ENCODE data around the gene ISYNA1. TPM values are rescaled to one million over a fixed set of nuclear protein-coding genes. Genes with fewer than 3 reads are reported as not detected.
A peak's percentile ranks its signal among the peaks of the same experiment; 100 is the strongest.

ISYNA1 gene
- total RNA-seq, 1 experiment from 2014 or later: 6.8 TPM

GRCh38 chr19:18444513-18444912, 6.6 kb upstream of the ISYNA1 start:
- Mint-ChIP-seq H3K4me1 (ENCODE audit: insufficient read depth, unreplicated experiment) (peaks cover 23% of the 10 kb centered on the region), H3K27me3 (ENCODE audit: insufficient read depth, unreplicated experiment) (no peaks in the 10 kb centered on the region), H3K27ac (ENCODE audit: low read depth, unreplicated experiment) (no peak overlapping the region), H3K9me3 (ENCODE audit: unreplicated experiment) (peaks cover 8% of the 10 kb centered on the region), H3K36me3 (ENCODE audit: insufficient read depth, unreplicated experiment) (peaks cover 53% of the 10 kb centered on the region), H3K4me3 (ENCODE audit: unreplicated experiment) (no peak overlapping the region)
- TF ChIP-seq, protein P1, sequence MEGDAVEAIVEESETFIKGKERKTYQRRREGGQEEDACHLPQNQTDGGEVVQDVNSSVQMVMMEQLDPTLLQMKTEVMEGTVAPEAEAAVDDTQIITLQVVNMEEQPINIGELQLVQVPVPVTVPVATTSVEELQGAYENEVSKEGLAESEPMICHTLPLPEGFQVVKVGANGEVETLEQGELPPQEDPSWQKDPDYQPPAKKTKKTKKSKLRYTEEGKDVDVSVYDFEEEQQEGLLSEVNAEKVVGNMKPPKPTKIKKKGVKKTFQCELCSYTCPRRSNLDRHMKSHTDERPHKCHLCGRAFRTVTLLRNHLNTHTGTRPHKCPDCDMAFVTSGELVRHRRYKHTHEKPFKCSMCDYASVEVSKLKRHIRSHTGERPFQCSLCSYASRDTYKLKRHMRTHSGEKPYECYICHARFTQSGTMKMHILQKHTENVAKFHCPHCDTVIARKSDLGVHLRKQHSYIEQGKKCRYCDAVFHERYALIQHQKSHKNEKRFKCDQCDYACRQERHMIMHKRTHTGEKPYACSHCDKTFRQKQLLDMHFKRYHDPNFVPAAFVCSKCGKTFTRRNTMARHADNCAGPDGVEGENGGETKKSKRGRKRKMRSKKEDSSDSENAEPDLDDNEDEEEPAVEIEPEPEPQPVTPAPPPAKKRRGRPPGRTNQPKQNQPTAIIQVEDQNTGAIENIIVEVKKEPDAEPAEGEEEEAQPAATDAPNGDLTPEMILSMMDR (IDR thresholded peaks at IDR 0.05; ENCODE audit: unreplicated experiment): no peak
- no TSS peak for BruUV-seq (replicated peaks)
- intact Hi-C loops (cut with micrococcal nuclease): no loop called here
- ChIA-PET CTCF (interaction anchor here (1.2 kb wide), 1 partner anchor 15 kb away, joined by 3 read pairs; no protein-coding TSS in a partner anchor), POLR2A (interaction anchor here (0.7 kb wide), 1 partner anchor 140 kb away, joined by 3 read pairs; no protein-coding TSS in a partner anchor)
- DNase-seq (ENCODE audit: unreplicated experiment): no peak

DNA sequence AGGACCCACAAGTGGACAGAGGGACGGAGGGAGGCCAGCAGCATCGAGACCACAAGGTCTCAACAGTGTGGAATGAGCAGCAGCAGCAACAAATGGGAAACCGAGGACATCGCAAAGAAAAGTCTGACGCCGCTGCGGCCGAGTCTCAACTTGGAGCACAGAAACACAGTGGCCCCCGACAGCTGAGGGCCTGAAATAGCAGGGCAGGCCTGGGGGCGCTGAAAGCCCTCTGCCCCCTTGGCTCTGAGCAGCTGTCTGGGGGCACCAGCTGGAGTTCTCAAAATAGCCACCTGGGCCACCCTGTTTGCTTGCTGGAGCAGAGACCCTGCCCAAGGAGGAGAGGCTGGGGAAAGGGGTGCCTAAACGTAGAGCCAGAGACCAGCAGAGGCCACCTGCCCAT, 5.9 kb upstream of the ISYNA1 start:
- no peaks in the 10 kb centered on the region for H3K27me3 Mint-ChIP-seq (ENCODE audit: insufficient read depth, unreplicated experiment)
- H3K27ac Mint-ChIP-seq (ENCODE audit: low read depth, unreplicated experiment): no peak overlapping the region
- peaks cover 8% of the 10 kb centered on the region for H3K9me3 Mint-ChIP-seq (ENCODE audit: unreplicated experiment)
- CTCF ChIA-PET: interaction anchor here (1.2 to 1.3 kb wide), 2 partner anchors 15 to 16 kb away, joined by 3 read pairs; no protein-coding TSS in a partner anchor
- no peak overlapping the region for H3K4me3 Mint-ChIP-seq (ENCODE audit: unreplicated experiment)
- peaks cover 30% of the 10 kb centered on the region for H3K4me1 Mint-ChIP-seq (ENCODE audit: insufficient read depth, unreplicated experiment)
- intact Hi-C loops (cut with micrococcal nuclease): no loop called here
- BruUV-seq (replicated peaks): no TSS peak
- POLR2A ChIA-PET: interaction anchor here (0.5 to 0.7 kb wide), 2 partner anchors 141 to 957 kb away, joined by 3 to 4 read pairs; no protein-coding TSS in a partner anchor
- TF ChIP-seq, protein P1 (IDR thresholded peaks at IDR 0.05; ENCODE audit: unreplicated experiment): no peak
- DNase-seq (ENCODE audit: unreplicated experiment): no peak
- H3K36me3 Mint-ChIP-seq (ENCODE audit: insufficient read depth, unreplicated experiment): peaks cover 48% of the 10 kb centered on the region

- Mint-ChIP-seq H3K27ac (ENCODE audit: low read depth, unreplicated experiment) (no peak overlapping the region), H3K4me3 (ENCODE audit: unreplicated experiment) (no peak overlapping the region), H3K9me3 (ENCODE audit: unreplicated experiment) (peaks cover 8% of the 10 kb centered on the region), H3K36me3 (ENCODE audit: insufficient read depth, unreplicated experiment) (peaks cover 43% of the 10 kb centered on the region), H3K27me3 (ENCODE audit: insufficient read depth, unreplicated experiment) (no peaks in the 10 kb centered on the region), H3K4me1 (ENCODE audit: insufficient read depth, unreplicated experiment) (peaks cover 33% of the 10 kb centered on the region)
- intact Hi-C loops (cut with micrococcal nuclease): no loop called here
- TF ChIP-seq, protein P1 (IDR thresholded peaks at IDR 0.05; ENCODE audit: unreplicated experiment): no peak
- POLR2A ChIA-PET: interaction anchor here (0.5 kb wide), 1 partner anchor 957 kb away, joined by 4 read pairs; no protein-coding TSS in a partner anchor
- DNase-seq (ENCODE audit: unreplicated experiment): no peak
- no TSS peak for BruUV-seq (replicated peaks)
- CTCF ChIA-PET: interaction anchor here (0.7 to 1.3 kb wide), 4 partner anchors 7 to 32 kb away, joined by 3 to 4 read pairs (median 3); no protein-coding TSS in a partner anchor
Measured at GRCh38 chr19:18443406-18443805, 5.5 kb upstream of the ISYNA1 start.

DNA sequence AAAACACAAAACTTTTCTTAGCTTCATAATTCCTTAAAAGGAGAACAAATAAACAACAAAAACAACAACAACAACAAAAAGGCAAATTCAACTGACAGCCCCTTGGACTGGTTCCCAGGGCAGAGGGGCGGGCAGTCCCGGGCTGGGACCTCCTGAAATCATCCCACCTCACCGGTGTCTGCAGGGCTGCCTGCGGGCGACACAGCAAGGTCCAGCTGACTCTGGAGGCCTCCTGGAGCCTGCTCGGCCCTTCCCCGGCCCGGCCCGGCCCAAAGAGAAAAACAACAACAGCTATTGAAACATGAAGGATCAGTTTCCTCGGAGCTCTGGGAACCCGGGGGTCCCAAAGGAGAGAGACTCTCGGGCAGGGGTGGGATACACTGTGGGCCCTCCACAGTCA, 5.0 kb upstream of the ISYNA1 start:
- H3K9me3 Mint-ChIP-seq (ENCODE audit: unreplicated experiment): peaks cover 8% of the 10 kb centered on the region
- intact Hi-C loops (cut with micrococcal nuclease): no loop called here
- H3K27ac Mint-ChIP-seq (ENCODE audit: low read depth, unreplicated experiment): peak overlapping the region; percentile 88
- no peaks in the 10 kb centered on the region for H3K27me3 Mint-ChIP-seq (ENCODE audit: insufficient read depth, unreplicated experiment)
- no TSS peak for BruUV-seq (replicated peaks)
- ChIA-PET CTCF (interaction anchor here (0.6 to 1.3 kb wide), 6 partner anchors 8 to 129 kb away, joined by 3 to 4 read pairs (median 3); no protein-coding TSS in a partner anchor), POLR2A (no interaction called here)
- TF ChIP-seq, protein P1 (IDR thresholded peaks at IDR 0.05; ENCODE audit: unreplicated experiment): no peak
- H3K4me1 Mint-ChIP-seq (ENCODE audit: insufficient read depth, unreplicated experiment): peaks cover 33% of the 10 kb centered on the region
- no peak overlapping the region for H3K4me3 Mint-ChIP-seq (ENCODE audit: unreplicated experiment)
- no peak for DNase-seq (ENCODE audit: unreplicated experiment)
- peaks cover 42% of the 10 kb centered on the region for H3K36me3 Mint-ChIP-seq (ENCODE audit: insufficient read depth, unreplicated experiment)
